GM18951 (cell line): ENCODE measurements around the gene GLO1.
"Not testable (repeated sequence)": the region's sequence is repeated elsewhere in the genome, so short reads cannot be mapped to it uniquely, and the experiment has no call there.

Experiments
- POLR2A ChIP-seq: IDR thresholded peaks from 4 replicates; pipeline ENCODE4 v1.6.1; 2011; ENCODE audit warnings: mild to moderate bottlenecking; ENCODE audit not compliant: insufficient read length, insufficient read depth; ENCODE audit errors: extremely low read depth
- in situ Hi-C: fragments of 300-500 bp; cut with MboI; formaldehyde crosslinking; loops from one replicate; pipeline ENCODE4 v1.12.0; 2022; ENCODE audit warnings: low sequenced_read_pairs, mixed read lengths, inconsistent platforms; ENCODE audit not compliant: unreplicated experiment

Gene GLO1

GRCh38 chr6:38722038-38722437, 19.1 kb upstream of the GLO1 start:
- in situ Hi-C loops, result no loop called here
- no peak for TF ChIP-seq POLR2A

DNA sequence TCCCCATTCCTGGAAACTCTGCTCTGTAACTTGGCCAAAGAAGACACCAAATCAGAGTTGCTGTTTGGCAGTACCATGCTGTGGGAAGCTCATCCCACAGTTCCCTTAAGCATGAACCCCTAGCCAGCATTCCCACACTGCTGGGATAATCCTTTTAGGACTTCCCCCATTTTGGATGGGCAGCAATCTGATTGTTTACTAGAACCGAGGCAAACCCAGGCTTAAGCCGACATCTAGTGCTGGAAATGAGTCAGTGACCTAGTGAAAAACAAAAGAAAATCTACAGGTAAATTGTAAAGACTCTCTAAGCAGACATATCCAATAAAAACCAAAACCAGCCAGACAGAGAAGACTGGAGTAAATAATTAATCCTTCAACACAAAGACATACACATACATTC, 17.4 kb upstream of the GLO1 start:
- in situ Hi-C loops, result no loop called here
- TF ChIP-seq POLR2A, result no peak

GRCh38 chr6:38719358-38719757, 16.4 kb upstream of the GLO1 start:
- no peak for TF ChIP-seq POLR2A
- in situ Hi-C loops, result no loop called here

GRCh38 chr6:38716825-38717224, 13.9 kb upstream of the GLO1 start:
- in situ Hi-C loops, result no loop called here
- TF ChIP-seq POLR2A, result no peak

DNA sequence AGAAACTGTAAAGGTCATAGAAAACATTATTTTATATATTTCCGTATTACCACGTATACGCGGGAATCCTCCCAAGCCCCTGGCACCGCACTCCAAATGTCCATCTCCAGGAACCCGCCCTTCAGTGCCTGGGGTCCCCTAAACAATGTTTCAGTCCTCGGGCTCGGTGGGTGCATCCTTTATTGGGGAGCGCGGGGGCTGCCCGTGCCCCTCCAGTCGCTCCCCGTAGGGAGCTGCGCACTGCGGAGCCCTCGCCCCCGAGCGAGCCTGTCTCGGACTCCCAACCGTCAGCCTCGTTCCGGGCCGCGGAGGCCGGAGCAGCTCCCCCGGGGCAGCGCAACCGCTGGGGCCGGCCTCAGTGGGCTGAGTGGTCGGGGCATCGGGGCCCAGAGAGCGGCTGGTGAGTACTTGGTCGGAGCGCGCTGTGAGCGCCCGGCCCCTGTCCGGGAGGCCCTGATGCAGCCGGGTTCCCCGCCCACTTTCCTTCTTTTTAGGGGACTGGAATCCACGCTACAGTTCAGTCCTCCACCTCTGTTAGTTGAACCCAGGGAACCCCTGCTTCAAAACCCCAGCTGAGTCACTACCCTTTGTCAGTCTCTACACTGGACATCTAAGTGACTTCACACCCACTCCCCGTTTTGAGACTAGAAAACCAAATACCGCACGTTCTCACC, 12.2 kb upstream of the GLO1 start, which contains the start of gene DNAH8:
TSS of gene DNAH8 (plus strand) at position 296 of the 674 bp plus-strand sequence. CDS start 7,499 bp downstream, outside the sequence.
- in situ Hi-C loops, result no loop called here
- TF ChIP-seq POLR2A, result no peak

- in situ Hi-C loops, result no loop called here
- TF ChIP-seq POLR2A, result no peak
Observed at GRCh38 chr6:38714239-38715015, 11.5 kb upstream of the GLO1 start.

DNA sequence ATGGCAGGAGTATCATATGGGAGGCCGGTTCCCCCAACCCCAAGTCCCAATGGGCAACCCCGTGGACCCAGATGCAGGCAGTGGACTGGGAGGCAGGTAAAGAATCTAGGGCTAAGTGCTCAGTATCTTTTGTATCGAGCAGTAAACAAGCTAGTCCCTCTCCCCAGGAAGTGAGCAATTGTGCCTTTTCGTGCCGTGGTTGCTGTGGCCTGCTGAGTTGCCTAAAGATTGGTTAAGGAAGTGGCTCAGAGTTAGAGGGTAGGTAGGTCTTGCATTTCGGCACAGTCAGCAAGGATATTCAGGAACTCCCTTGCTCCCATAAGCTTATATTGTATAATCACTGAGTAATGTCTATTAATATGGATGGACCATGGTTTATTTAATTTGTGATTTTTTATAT, 10.9 kb upstream of the GLO1 start:
- in situ Hi-C loops, result no loop called here
- TF ChIP-seq POLR2A, result no peak

DNA sequence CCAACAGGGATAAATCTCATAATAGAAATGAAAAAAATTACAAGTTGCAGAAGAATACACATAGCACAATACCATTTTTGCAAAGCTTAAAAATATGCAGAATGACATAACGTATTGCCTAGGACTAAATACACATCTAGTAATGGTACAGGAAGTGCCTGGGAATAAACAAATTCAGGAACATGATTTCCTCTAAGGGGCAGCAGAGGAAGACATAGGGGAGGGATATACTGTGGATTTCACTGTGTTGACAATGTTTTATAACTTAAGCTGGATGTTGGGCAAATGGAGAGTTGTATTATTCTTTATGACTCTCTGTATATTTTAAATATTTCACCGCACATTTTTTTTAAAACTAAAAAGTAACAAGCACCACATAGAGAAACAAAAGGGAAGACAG, 5.6 kb upstream of the GLO1 start:
- in situ Hi-C loops, result no loop called here
- no peak for TF ChIP-seq POLR2A

- no peak for TF ChIP-seq POLR2A
Observed at GRCh38 chr6:38705924-38706323, 3.0 kb upstream of the GLO1 start.

GRCh38 chr6:38703949-38704590, 1.1 kb upstream of the GLO1 start:
- TF ChIP-seq POLR2A, result no peak
- in situ Hi-C loops, result no loop called here

More at GRCh38 chr6:38705924-38706323, 3.0 kb upstream of the GLO1 start:
- in situ Hi-C loops, result no loop called here

GRCh38 chr6:38701551-38701950, 1.4 kb downstream of the GLO1 start:
- TF ChIP-seq POLR2A, result no peak
- in situ Hi-C loops, result no loop called here

DNA sequence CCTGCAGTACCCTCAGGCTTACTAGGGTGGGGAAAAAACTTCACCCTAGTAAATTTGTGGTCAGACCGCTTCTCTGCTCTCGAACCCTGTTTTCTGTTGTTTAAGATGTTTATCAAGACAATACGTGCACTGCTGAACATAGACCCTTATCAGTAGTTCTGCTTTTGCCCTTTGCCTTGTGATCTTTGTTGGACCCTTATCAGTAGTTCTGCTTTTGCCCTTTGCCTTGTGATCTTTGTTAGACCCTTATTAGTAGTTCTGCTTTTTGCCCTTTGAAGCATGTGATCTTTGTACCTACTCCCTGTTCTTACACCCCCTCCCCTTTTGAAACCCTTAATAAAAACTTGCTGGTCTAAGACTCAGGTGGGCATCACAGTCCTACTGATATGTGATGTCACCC, 3.2 kb downstream of the GLO1 start:
- in situ Hi-C loops, result not testable (repeated sequence)

DNA sequence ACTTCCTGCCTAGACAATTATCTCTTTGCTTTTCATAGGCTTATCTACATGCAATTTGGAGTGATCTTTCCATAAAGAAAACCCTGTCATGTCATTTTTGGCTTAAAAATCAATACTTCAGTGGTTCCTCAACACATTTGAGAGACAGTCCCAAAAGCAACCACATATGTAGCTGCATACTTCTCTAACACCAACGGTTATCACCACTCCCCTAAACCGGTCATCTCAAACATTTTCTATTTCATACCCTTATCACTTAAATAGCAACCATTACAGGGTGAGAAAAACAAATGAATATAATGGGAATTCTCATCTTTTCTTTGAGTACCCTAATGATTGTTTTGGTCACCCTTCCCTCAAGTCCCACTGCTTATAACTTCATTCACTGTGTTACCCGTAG, 5.1 kb downstream of the GLO1 start:
- TF ChIP-seq POLR2A, result no peak
- in situ Hi-C loops, result no loop called here

DNA sequence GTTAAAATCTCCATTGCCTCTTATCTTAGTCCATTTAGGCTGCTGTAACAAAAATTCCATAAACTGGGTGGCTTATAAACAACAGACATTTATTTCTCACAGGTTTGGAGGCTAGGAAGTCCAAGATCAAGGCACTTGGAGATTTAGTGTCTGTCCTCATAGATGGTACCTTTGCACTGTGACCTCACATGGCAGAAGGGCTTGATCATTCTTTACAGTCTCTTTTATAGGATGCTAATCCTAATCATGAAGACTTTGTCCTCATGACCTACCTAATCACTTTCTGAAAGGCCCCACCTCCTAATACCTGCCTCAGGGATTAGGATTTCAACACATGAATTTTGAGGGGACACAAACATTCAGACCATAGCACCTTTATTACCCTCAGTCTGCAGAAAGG, 6.6 kb downstream of the GLO1 start:
- TF ChIP-seq POLR2A, result no peak
- in situ Hi-C loops, result no loop called here
